Chondrocyte (in vitro differentiated cells): Measurements from ENCODE around the gene MX1. TPM values are rescaled to one million over a fixed set of nuclear protein-coding genes. Genes with fewer than 3 reads are reported as not detected.

Experiments used
- DNase-seq: peaks from one replicate; pipeline ENCODE4 v3.0.0; 2021; ENCODE audit warnings: mixed read lengths, low spot score
- H3K27ac Mint-ChIP-seq: one replicate; pipeline ENCODE4 v1.8.0; 2021; ENCODE audit warnings: mild to moderate bottlenecking, moderate library complexity, mixed read lengths; ENCODE audit not compliant: unreplicated experiment
- H3K27me3 Mint-ChIP-seq: 2 replicates; pipeline ENCODE4 v1.8.0; 2021; ENCODE audit warnings: low read depth, mixed read lengths
- H3K36me3 Mint-ChIP-seq: 2 replicates; pipeline ENCODE4 v1.8.0; 2021; ENCODE audit warnings: low read depth, mixed read lengths
- H3K4me1 Mint-ChIP-seq: 2 replicates; pipeline ENCODE4 v1.8.0; 2021; ENCODE audit warnings: low read depth, mild to moderate bottlenecking, mixed read lengths
- H3K4me3 Mint-ChIP-seq: one replicate; pipeline ENCODE4 v1.8.0; 2021; ENCODE audit warnings: mild to moderate bottlenecking, moderate library complexity, mixed read lengths; ENCODE audit not compliant: unreplicated experiment
- H3K9me3 Mint-ChIP-seq: 2 replicates; pipeline ENCODE4 v1.8.0; 2021; ENCODE audit warnings: low read depth, mixed read lengths
- total RNA-seq: library from RNA; stranded (reverse); gene quantifications from 3 replicates; pipeline ENCODE4 v1.2.1, GENCODE V29; 2021
- TF ChIP-seq, protein P1 (sequence below): fragments of 200-600 bp; sonication (generic); IDR thresholded peaks from 2 replicates; pipeline ENCODE4 v1.5.0; 2021; ENCODE audit warnings: antibody characterized with exemption, mild to moderate bottlenecking, moderate library complexity

The MX1 gene
- total RNA-seq, 1 donor from 2014 or later = 1.2 TPM

DNA sequence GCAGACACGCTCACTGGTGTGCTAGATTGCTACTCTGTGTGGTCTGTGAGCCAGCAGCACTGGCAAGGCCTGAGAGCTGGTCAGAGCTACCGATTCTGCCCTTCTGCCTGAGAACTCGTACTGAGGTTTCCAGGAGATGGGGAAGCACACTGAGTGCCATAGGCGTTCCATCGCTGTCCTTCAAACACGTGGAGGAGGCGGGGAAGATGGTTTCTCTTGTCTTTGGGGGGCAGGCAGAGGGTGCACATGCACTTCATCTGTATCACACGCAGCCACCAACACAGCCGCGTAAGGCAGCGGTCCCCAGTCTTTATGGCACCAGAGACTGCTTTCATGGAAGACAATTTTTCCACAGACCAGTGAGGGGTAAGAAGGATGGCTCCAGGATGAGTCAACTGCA, 23.8 kb upstream of the MX1 start:
- TF ChIP-seq, protein P1, sequence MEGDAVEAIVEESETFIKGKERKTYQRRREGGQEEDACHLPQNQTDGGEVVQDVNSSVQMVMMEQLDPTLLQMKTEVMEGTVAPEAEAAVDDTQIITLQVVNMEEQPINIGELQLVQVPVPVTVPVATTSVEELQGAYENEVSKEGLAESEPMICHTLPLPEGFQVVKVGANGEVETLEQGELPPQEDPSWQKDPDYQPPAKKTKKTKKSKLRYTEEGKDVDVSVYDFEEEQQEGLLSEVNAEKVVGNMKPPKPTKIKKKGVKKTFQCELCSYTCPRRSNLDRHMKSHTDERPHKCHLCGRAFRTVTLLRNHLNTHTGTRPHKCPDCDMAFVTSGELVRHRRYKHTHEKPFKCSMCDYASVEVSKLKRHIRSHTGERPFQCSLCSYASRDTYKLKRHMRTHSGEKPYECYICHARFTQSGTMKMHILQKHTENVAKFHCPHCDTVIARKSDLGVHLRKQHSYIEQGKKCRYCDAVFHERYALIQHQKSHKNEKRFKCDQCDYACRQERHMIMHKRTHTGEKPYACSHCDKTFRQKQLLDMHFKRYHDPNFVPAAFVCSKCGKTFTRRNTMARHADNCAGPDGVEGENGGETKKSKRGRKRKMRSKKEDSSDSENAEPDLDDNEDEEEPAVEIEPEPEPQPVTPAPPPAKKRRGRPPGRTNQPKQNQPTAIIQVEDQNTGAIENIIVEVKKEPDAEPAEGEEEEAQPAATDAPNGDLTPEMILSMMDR = no peak
- Mint-ChIP-seq H3K27me3 (peaks cover 37% of the 10 kb centered on the region), H3K9me3 (no peaks in the 10 kb centered on the region), H3K27ac (no peak overlapping the region), H3K4me3 (no peak overlapping the region), H3K4me1 (no peaks in the 10 kb centered on the region), H3K36me3 (peaks cover 1% of the 10 kb centered on the region)
- DNase-seq = no peak

DNA sequence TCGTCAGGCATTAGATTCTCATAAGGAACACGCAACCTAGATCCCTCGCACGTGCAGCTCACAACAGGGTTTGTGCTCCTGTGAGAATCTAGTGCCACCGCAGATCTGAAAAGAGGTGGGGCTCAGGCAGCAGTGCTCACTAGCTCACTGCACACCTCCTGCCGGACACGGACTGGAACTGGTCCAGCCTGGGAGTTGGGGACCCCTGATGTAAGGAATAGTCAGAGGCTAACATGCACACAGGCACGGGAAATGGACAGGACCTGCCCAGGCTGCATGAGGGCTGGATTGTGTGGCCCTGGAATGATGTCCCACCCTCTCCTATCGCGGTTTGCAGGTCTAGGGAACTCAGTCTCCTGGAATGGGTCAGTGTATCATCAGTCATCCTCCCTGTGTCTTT, 23.2 kb upstream of the MX1 start:
- H3K36me3 Mint-ChIP-seq = peaks cover 1% of the 10 kb centered on the region
- H3K9me3 Mint-ChIP-seq = no peaks in the 10 kb centered on the region
- no peak overlapping the region for H3K4me3 Mint-ChIP-seq
- H3K27me3 Mint-ChIP-seq = peaks cover 34% of the 10 kb centered on the region
- H3K27ac Mint-ChIP-seq = no peak overlapping the region
- no peaks in the 10 kb centered on the region for H3K4me1 Mint-ChIP-seq
- DNase-seq = no peak
- TF ChIP-seq, protein P1 = no peak

DNA sequence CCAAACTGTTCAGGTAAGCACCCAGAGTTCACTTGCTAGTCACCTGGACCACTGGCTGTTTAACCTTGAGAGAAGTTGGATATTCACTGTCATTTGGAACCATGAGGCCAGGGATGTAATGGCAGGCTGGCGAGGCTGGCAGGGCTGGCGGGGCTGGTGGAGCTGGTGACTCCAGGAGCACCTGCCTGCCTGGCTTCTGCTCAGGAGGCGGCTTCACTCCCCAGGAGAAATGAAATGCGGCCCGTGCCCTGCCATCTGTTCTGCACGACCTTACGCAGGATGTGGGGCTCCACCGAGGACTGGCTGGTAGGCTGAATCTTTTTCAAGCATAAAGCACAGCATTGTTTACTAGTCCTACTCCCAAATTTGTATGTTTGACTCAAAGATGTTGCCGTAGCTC, 22.7 kb upstream of the MX1 start:
- Mint-ChIP-seq H3K36me3 (peaks cover 1% of the 10 kb centered on the region), H3K4me3 (no peak overlapping the region), H3K27me3 (peaks cover 39% of the 10 kb centered on the region), H3K27ac (no peak overlapping the region), H3K4me1 (no peaks in the 10 kb centered on the region), H3K9me3 (no peaks in the 10 kb centered on the region)
- TF ChIP-seq, protein P1 = no peak
- DNase-seq = no peak

DNA sequence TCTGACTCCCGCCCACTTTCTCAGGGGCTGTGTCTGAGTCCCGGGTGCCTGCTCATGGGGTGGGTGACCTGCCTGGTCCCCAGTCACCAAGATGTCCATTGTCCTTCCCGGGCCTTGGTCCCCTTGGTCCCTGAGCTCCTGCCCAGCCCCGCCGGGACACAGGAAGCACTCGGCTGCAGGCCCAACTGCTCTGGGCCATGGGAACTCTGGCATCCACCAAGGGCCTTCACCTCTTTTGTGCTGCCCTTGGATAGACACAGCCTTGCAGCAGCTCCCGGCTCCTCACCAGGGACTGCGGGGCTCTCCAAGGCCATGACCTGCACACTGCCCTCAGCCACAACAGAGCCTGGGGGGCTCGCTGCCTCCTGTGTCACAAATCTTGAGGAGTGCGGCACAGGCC, 22.1 kb upstream of the MX1 start:
- Mint-ChIP-seq H3K4me1 (no peaks in the 10 kb centered on the region), H3K27ac (no peak overlapping the region), H3K4me3 (no peak overlapping the region), H3K9me3 (no peaks in the 10 kb centered on the region), H3K27me3 (peaks cover 45% of the 10 kb centered on the region), H3K36me3 (peaks cover 1% of the 10 kb centered on the region)
- TF ChIP-seq, protein P1 = no peak
- DNase-seq = no peak

DNA sequence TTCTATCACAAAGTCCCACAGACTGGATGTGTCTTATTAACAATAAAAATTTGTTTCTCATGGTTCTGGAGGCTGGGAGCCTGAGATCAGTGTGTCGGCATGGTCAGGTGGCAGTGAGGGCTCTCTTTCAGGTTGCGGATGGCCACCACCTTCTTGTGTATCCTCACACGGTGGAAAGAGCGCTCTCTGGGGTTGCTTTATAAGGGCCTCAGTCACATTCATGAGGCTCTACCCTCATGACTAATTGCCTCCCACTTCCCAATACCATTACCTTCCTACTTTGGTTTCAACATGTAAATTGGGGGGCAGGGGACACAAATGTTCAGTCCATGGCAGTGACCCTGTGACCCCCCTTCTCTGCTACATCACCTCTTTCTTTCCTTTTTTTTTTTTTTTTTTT, 20.7 kb upstream of the MX1 start:
- Mint-ChIP-seq H3K36me3 (peaks cover 1% of the 10 kb centered on the region), H3K4me1 (peaks cover 3% of the 10 kb centered on the region), H3K9me3 (no peaks in the 10 kb centered on the region), H3K4me3 (no peak overlapping the region), H3K27ac (no peak overlapping the region), H3K27me3 (peaks cover 44% of the 10 kb centered on the region)
- DNase-seq = no peak
- TF ChIP-seq, protein P1 = no peak
